Measurements from ENCODE around the gene SIGLEC9. TPM values are rescaled to one million over a fixed set of nuclear protein-coding genes. Genes with fewer than 3 reads are reported as not detected.

The SIGLEC9 gene
- total RNA-seq, 1 experiment from 2014 or later: not detected

DNA sequence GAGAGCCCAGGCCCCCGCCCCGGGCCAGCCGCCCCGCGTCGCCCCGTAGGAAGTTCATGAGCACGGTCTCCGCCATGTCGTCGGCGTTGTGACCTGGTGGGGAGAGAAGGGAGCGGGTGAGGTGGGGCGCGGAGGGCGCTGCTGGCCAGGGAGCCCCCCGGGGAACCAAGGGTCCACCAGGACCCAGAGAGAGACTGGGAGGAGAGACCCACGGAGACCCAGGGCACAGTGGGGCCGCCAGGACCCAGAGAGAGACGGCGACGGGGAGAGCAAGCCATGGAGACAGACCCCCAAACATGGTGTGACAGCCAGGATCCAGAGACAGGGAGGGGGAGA, 25.7 kb upstream of the SIGLEC9 start (continued):
- TF ChIP-seq, protein P1, sequence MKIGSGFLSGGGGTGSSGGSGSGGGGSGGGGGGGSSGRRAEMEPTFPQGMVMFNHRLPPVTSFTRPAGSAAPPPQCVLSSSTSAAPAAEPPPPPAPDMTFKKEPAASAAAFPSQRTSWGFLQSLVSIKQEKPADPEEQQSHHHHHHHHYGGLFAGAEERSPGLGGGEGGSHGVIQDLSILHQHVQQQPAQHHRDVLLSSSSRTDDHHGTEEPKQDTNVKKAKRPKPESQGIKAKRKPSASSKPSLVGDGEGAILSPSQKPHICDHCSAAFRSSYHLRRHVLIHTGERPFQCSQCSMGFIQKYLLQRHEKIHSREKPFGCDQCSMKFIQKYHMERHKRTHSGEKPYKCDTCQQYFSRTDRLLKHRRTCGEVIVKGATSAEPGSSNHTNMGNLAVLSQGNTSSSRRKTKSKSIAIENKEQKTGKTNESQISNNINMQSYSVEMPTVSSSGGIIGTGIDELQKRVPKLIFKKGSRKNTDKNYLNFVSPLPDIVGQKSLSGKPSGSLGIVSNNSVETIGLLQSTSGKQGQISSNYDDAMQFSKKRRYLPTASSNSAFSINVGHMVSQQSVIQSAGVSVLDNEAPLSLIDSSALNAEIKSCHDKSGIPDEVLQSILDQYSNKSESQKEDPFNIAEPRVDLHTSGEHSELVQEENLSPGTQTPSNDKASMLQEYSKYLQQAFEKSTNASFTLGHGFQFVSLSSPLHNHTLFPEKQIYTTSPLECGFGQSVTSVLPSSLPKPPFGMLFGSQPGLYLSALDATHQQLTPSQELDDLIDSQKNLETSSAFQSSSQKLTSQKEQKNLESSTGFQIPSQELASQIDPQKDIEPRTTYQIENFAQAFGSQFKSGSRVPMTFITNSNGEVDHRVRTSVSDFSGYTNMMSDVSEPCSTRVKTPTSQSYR (CRISPR knock-in tag; IDR thresholded peaks at IDR 0.05): no peak
- TF ChIP-seq, protein P2, sequence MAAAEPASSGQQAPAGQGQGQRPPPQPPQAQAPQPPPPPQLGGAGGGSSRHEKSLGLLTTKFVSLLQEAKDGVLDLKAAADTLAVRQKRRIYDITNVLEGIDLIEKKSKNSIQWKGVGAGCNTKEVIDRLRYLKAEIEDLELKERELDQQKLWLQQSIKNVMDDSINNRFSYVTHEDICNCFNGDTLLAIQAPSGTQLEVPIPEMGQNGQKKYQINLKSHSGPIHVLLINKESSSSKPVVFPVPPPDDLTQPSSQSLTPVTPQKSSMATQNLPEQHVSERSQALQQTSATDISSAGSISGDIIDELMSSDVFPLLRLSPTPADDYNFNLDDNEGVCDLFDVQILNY (CRISPR knock-in tag; IDR thresholded peaks at IDR 0.05): no peak

DNA sequence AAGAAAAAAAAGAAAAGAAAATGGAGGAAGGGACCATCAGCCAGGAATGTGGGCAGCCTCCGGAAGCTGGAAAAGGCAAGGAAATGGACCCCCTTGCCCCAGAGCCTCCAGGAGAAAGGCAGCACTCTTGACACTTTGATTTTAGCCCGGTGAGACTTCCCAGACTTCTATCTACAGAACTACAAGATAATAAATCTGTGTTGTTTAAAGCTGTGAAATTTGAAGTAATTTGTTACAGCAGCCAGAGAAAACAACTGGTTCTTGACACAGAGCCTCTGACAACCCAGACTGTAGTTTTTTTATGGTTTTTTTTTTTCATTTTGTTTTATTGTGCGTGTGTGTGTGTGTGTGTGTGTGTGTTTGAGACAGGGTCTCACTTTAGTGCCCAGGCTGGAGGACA, 24.1 kb upstream of the SIGLEC9 start:
- Mint-ChIP-seq H3K36me3 (peaks cover 7% of the 10 kb centered on the region; the same call in 1 of the 2 replicates), H3K27ac (no peak overlapping the region), H3K9me3 (no peaks in the 10 kb centered on the region), H3K4me1 (no peaks in the 10 kb centered on the region), H3K4me3 (no peak overlapping the region), H3K27me3 (ENCODE audit: low read depth) (no peaks in the 10 kb centered on the region)
- ChIA-PET POLR2A (no interaction called here), CTCF (interaction anchor here (2.5 kb wide), 1 partner anchor 84 kb away, joined by 17 read pairs; no protein-coding TSS in a partner anchor)
- DNase-seq (ENCODE audit: low spot score) (no peak), ATAC-seq (no peak)
- TF ChIP-seq ZNF396 (CRISPR knock-in tag; IDR thresholded peaks at IDR 0.05; ENCODE audit: borderline replicate concordance) (no peak), ZBTB21 (CRISPR knock-in tag; IDR thresholded peaks at IDR 0.05; ENCODE audit: borderline replicate concordance) (no peak), RORB (CRISPR knock-in tag; IDR thresholded peaks at IDR 0.05) (no peak), TEAD1 (CRISPR knock-in tag; IDR thresholded peaks at IDR 0.05) (no peak), ESRRA (CRISPR knock-in tag; IDR thresholded peaks at IDR 0.05; ENCODE audit: borderline replicate concordance) (no peak), HMGA2 (CRISPR knock-in tag; IDR thresholded peaks at IDR 0.05) (no peak)
- TF ChIP-seq, protein P3, sequence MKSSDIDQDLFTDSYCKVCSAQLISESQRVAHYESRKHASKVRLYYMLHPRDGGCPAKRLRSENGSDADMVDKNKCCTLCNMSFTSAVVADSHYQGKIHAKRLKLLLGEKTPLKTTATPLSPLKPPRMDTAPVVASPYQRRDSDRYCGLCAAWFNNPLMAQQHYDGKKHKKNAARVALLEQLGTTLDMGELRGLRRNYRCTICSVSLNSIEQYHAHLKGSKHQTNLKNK (CRISPR knock-in tag; IDR thresholded peaks at IDR 0.05): no peak

DNA sequence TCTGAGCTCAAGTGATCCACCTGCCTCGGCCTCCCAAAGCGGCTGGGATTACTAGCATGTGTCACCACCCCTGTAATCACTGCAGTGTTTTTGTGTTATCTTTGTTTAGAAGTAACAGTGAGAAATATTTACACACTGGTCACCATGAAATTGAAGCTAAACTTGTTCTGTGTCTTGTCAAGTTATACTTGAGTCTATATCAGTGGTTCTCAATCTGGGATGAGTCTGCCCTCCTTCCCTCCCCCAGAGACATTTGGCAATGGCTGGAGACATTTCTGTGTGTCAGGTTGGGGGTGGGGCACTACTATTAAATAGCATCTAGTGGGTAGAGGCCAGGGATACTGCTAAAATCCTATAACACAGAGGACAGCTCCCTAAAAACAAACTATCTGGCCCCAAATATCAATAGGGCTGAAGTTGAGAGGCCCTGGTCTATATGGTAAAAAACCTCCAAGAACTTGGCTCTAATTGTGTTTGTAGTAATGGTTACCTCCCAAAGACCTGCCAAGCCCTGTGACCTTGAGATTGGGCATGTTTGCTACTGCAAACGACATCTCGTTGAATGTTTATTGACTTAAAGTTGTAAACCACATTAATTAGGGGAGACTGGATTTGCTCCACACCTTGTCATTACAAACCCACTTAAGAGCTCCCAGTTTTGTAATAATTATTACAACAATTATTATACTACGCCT, 23.4 kb upstream of the SIGLEC9 start:
- no peak for ATAC-seq
- Mint-ChIP-seq H3K27ac (no peak overlapping the region), H3K4me1 (no peaks in the 10 kb centered on the region), H3K27me3 (ENCODE audit: low read depth) (no peaks in the 10 kb centered on the region), H3K9me3 (no peaks in the 10 kb centered on the region), H3K4me3 (no peak overlapping the region), H3K36me3 (peaks cover 7% of the 10 kb centered on the region; the same call in 1 of the 2 replicates)
- TF ChIP-seq, protein P4, sequence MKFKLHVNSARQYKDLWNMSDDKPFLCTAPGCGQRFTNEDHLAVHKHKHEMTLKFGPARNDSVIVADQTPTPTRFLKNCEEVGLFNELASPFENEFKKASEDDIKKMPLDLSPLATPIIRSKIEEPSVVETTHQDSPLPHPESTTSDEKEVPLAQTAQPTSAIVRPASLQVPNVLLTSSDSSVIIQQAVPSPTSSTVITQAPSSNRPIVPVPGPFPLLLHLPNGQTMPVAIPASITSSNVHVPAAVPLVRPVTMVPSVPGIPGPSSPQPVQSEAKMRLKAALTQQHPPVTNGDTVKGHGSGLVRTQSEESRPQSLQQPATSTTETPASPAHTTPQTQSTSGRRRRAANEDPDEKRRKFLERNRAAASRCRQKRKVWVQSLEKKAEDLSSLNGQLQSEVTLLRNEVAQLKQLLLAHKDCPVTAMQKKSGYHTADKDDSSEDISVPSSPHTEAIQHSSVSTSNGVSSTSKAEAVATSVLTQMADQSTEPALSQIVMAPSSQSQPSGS (CRISPR knock-in tag; IDR thresholded peaks at IDR 0.05; ENCODE audit: borderline replicate concordance, low read depth): no peak
- TF ChIP-seq ZNF138 (CRISPR knock-in tag; conservative IDR thresholded peaks at IDR 0.05): no peak
- no peak for TF ChIP-seq TEAD4 (CRISPR knock-in tag; IDR thresholded peaks at IDR 0.05)
- no peak for TF ChIP-seq ZBTB21 (CRISPR knock-in tag; IDR thresholded peaks at IDR 0.05; ENCODE audit: borderline replicate concordance)
- no peak for TF ChIP-seq ZNF396 (CRISPR knock-in tag; IDR thresholded peaks at IDR 0.05; ENCODE audit: borderline replicate concordance)
- no peak for TF ChIP-seq CREM (CRISPR knock-in tag; IDR thresholded peaks at IDR 0.05)
- ChIA-PET POLR2A (no interaction called here), CTCF (interaction anchor here (2.5 kb wide), 1 partner anchor 85 kb away, joined by 17 read pairs; no protein-coding TSS in a partner anchor)
- DNase-seq (ENCODE audit: low spot score): no peak

DNA sequence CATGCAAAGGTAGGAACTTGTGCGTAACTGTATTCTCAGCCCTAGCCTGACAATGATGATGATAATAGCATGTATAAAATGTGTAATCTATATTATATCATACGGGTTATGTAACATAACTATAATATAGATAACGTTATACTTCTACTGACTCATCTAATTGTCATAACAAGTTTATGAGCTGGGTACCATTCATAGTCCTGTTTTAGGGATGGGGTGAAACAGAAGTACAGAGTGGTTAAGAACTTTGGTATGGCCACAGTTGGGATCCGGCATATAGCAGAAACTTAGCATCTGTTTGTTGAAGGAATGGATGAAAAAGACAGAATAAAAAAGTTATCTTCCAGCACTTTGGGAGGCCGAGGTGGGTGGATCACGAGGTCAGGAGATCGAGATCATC, 21.7 kb upstream of the SIGLEC9 start:
- ChIA-PET CTCF (no interaction called here), POLR2A (no interaction called here)
- H3K27me3 Mint-ChIP-seq (ENCODE audit: low read depth): no peaks in the 10 kb centered on the region
- H3K9me3 Mint-ChIP-seq: no peaks in the 10 kb centered on the region
- ATAC-seq (no peak), DNase-seq (ENCODE audit: low spot score) (no peak)
- TF ChIP-seq, protein P5, sequence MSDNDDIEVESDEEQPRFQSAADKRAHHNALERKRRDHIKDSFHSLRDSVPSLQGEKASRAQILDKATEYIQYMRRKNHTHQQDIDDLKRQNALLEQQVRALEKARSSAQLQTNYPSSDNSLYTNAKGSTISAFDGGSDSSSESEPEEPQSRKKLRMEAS (CRISPR knock-in tag; IDR thresholded peaks at IDR 0.05): no peak
- TF ChIP-seq, protein P6, sequence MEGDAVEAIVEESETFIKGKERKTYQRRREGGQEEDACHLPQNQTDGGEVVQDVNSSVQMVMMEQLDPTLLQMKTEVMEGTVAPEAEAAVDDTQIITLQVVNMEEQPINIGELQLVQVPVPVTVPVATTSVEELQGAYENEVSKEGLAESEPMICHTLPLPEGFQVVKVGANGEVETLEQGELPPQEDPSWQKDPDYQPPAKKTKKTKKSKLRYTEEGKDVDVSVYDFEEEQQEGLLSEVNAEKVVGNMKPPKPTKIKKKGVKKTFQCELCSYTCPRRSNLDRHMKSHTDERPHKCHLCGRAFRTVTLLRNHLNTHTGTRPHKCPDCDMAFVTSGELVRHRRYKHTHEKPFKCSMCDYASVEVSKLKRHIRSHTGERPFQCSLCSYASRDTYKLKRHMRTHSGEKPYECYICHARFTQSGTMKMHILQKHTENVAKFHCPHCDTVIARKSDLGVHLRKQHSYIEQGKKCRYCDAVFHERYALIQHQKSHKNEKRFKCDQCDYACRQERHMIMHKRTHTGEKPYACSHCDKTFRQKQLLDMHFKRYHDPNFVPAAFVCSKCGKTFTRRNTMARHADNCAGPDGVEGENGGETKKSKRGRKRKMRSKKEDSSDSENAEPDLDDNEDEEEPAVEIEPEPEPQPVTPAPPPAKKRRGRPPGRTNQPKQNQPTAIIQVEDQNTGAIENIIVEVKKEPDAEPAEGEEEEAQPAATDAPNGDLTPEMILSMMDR (IDR thresholded peaks at IDR 0.05): no peak
- TF ChIP-seq ZNF138 (CRISPR knock-in tag; conservative IDR thresholded peaks at IDR 0.05) (no peak), ZNF416 (CRISPR knock-in tag; IDR thresholded peaks at IDR 0.05) (no peak), ZBTB21 (CRISPR knock-in tag; IDR thresholded peaks at IDR 0.05; ENCODE audit: borderline replicate concordance) (no peak)
- TF ChIP-seq, protein P2 (CRISPR knock-in tag; IDR thresholded peaks at IDR 0.05): no peak
- TF ChIP-seq, protein P7, sequence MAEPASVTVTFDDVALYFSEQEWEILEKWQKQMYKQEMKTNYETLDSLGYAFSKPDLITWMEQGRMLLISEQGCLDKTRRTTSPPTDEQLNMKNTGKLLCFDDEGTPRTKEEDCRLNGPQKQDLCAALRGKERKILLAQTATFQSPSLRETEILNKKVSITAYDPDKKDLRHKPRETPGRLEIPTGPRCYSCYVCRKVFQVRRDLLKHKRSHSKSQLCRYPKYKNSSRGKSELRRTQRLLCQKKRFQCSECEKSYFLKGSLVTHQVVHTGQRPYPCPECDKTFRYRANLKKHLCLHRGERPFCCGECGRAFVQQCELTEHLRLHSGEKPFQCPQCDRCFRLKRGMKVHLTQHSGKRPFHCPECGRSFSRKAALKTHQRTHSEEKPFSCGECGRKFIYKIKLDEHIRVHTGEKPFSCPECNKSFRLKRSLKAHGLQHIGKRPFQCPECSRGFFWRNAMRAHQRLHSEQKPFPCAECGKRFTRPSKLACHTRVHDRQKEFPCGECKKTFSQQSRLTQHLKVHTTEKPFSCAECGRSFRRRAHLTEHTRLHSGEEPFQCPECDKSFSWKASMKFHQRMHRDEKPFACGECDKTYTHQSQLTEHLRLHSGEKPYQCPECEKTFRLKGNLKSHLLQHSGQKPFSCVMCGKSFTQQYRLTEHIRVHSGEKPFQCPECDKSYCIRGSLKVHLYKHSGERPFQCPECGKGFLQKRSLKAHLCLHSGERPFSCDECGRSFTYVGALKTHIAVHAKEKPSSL (CRISPR knock-in tag; conservative IDR thresholded peaks at IDR 0.05): no peak
- peaks cover 7% of the 10 kb centered on the region; the same call in 1 of the 2 replicates for H3K36me3 Mint-ChIP-seq
- H3K4me1 Mint-ChIP-seq: peaks cover 5% of the 10 kb centered on the region
- H3K4me3 Mint-ChIP-seq: no peak overlapping the region
- H3K27ac Mint-ChIP-seq: no peak overlapping the region
